HCT116 (cell line): ENCODE results near the gene HLA-DPA1. TPM values are rescaled to one million over a fixed set of nuclear protein-coding genes. Genes with fewer than 3 reads are reported as not detected.
A peak's percentile ranks its signal among the peaks of the same experiment; 100 is the strongest.

Experiments
- ATAC-seq: fragments of 200-7000 bp; cut with Tn5 transposase; 2 replicates; pipeline ENCODE4 v1.9.1; 2020; ENCODE audit warnings: mild to moderate bottlenecking, moderate library complexity
- Bru-seq: library from RNA; stranded (reverse); fragments of 400-500 nt; gene quantifications from one replicate; lab custom pipeline; 2021; lab: Mats Ljungman, UMichigan
- BruChase-seq, 2 experiments: library from RNA; stranded (reverse); fragments of 400-500 nt; gene quantifications; one replicate each; lab custom pipeline; 2021; lab: Mats Ljungman, UMichigan
- BruUV-seq: library from RNA; stranded (reverse); fragments of 400-500 nt; replicated peaks from 2 replicates; lab custom pipeline; 2021; lab: Mats Ljungman, UMichigan
- CTCF ChIA-PET: fragments of 300-600 bp; sonication (Branson Sonifier 250); formaldehyde crosslinking; loops from one replicate; lab custom pipeline; 2021; ENCODE audit warnings: antibody characterized with exemption; lab: Charles Lee
- POLR2A ChIA-PET: fragments of 300-600, 350-600 bp; sonication (Branson Sonifier 250); formaldehyde crosslinking; loops from one replicate; lab custom pipeline; 2021; ENCODE audit warnings: antibody characterized with exemption; lab: Charles Lee
- RAD21 ChIA-PET, 2 experiments: fragments of 300-600 bp; sonication (Branson Sonifier 250); formaldehyde crosslinking; loops; one replicate each; lab custom pipeline; 2023; ENCODE audit warnings: low total read pairs in 2 of 2; ENCODE audit not compliant: uncharacterized antibody in 2 of 2, unreplicated experiment in 2 of 2, low non-redundant PET in 1 of 2; lab: Charles Lee
- DNase-seq: peaks from one replicate; pipeline ENCODE4 v3.0.0-alpha.2; 2010; ENCODE audit warnings: low read depth, low spot score
- H2AFZ ChIP-seq: fragments of 200-600 bp; shearing (Covaris generic), sonication (generic); 2 replicates; pipeline ENCODE4 v1.6.1; 2017; ENCODE audit warnings: low read depth, mixed run types, mixed read lengths, antibody characterized with exemption, low read length; ENCODE audit not compliant: poor library complexity, severe bottlenecking
- H3K27ac ChIP-seq: 2 replicates; pipeline ENCODE4 v1.5.1; 2012; ENCODE audit warnings: low read depth, low read length
- H3K27me3 ChIP-seq: fragments of 200-600 bp; sonication (generic); 2 replicates; pipeline ENCODE4 v1.6.1; 2016; ENCODE audit warnings: mixed run types, low read length, mixed read lengths; ENCODE audit not compliant: insufficient read depth
- H3K36me3 ChIP-seq, 2 experiments: fragments of 200-500 bp in 1 of 2; fragments of 200-600 bp in 1 of 2; sonication (Bioruptor generic) in 1 of 2; sonication (generic) in 1 of 2; 2 replicates each; pipeline versions ENCODE4 v1.5.1 to v1.6.1; 2014 to 2016; ENCODE audit warnings: low read length in 2 of 2, inconsistent platforms in 1 of 2, mixed read lengths in 1 of 2, mixed run types in 1 of 2; ENCODE audit not compliant: insufficient read depth in 2 of 2, control insufficient read depth in 1 of 2
- H3K4me1 ChIP-seq, 2 experiments: fragments of 200-600 bp in 1 of 2; sonication (generic) in 1 of 2; 2 replicates each; pipeline versions ENCODE4 v1.5.1 to v1.6.1; 2012 to 2017; ENCODE audit warnings: low read length in 2 of 2, inconsistent platforms in 1 of 2, mild to moderate bottlenecking in 1 of 2, mixed read lengths in 1 of 2, mixed run types in 1 of 2, moderate library complexity in 1 of 2; ENCODE audit not compliant: insufficient read depth in 2 of 2, control insufficient read depth in 1 of 2
- H3K4me2 ChIP-seq: fragments of 200-600 bp; sonication (generic); 2 replicates; pipeline ENCODE4 v1.6.1; 2017; ENCODE audit warnings: mixed run types, low read length, mixed read lengths
- H3K4me3 ChIP-seq, 2 experiments: fragments of 200-600 bp in 1 of 2; sonication (generic) in 1 of 2; replicated peaks in 1 of 2; 2 replicates each; pipeline ENCODE4 v1.5.1; 2011 to 2016; ENCODE audit warnings: low read length in 2 of 2, control low read depth in 1 of 2, low read depth in 1 of 2, mild to moderate bottlenecking in 1 of 2, mixed read lengths in 1 of 2, mixed run types in 1 of 2
- H3K79me2 ChIP-seq: fragments of 200-600 bp; sonication (generic); 2 replicates; pipeline ENCODE4 v1.6.1; 2017; ENCODE audit warnings: mild to moderate bottlenecking, mixed run types, low read length, moderate library complexity, mixed read lengths; ENCODE audit not compliant: insufficient read depth
- H3K9ac ChIP-seq: fragments of 200-600 bp; sonication (generic); 2 replicates; pipeline ENCODE4 v1.6.1; 2016; ENCODE audit warnings: low read length, mixed read lengths
- H3K9me2 ChIP-seq: fragments of 200-600 bp; sonication (generic), shearing (Covaris generic); 2 replicates; pipeline ENCODE4 v1.6.1; 2017; ENCODE audit warnings: mixed run types, mild to moderate bottlenecking, moderate library complexity; ENCODE audit not compliant: insufficient read depth
- H3K9me3 ChIP-seq, 2 experiments: fragments of 200-500 bp in 1 of 2; fragments of 200-600 bp in 1 of 2; sonication (Bioruptor generic) in 1 of 2; sonication (generic) in 1 of 2; 2 replicates each; pipeline ENCODE4 v1.6.1; 2014 to 2017; ENCODE audit warnings: low read length in 2 of 2, mixed read lengths in 2 of 2, inconsistent platforms in 1 of 2, low read depth in 1 of 2, mild to moderate bottlenecking in 1 of 2, mixed run types in 1 of 2, moderate library complexity in 1 of 2; ENCODE audit not compliant: control insufficient read depth in 1 of 2, insufficient read depth in 1 of 2
- H4K20me1 ChIP-seq: fragments of 200-600 bp; sonication (generic), shearing (Covaris generic); 2 replicates; pipeline ENCODE4 v1.6.1; 2017; ENCODE audit warnings: mixed run types, mild to moderate bottlenecking, moderate library complexity; ENCODE audit not compliant: insufficient read depth
- CTCF ChIP-seq, 3 experiments: fragments of 200-600 bp in 1 of 3; sonication (generic) in 1 of 3; IDR thresholded peaks in 2 of 3; conservative IDR thresholded peaks in 1 of 3; 2 replicates each; pipeline ENCODE4 v1.5.1; 2012 to 2017; ENCODE audit warnings: low read depth in 2 of 3, low read length in 2 of 3, antibody characterized with exemption in 1 of 3, borderline replicate concordance in 1 of 3, control low read depth in 1 of 3, mild to moderate bottlenecking in 1 of 3, mixed read lengths in 1 of 3, mixed run types in 1 of 3, moderate library complexity in 1 of 3; ENCODE audit not compliant: insufficient read depth in 1 of 3
- ELF1 ChIP-seq: IDR thresholded peaks from 2 replicates; pipeline ENCODE4 v1.6.1; 2012; ENCODE audit warnings: low read depth, borderline replicate concordance
- EZH2 ChIP-seq: fragments of 200-600 bp; sonication (generic); IDR thresholded peaks from 2 replicates; pipeline ENCODE4 v1.6.1; 2017; ENCODE audit warnings: antibody characterized with exemption, mixed run types
- EZH2phosphoT487 ChIP-seq: fragments of 200-600 bp; IDR thresholded peaks from 2 replicates; pipeline ENCODE4 v1.6.1; 2018; ENCODE audit warnings: antibody characterized with exemption, borderline replicate concordance
- JUND ChIP-seq: IDR thresholded peaks from 2 replicates; pipeline ENCODE4 v1.6.1; 2012
- MAX ChIP-seq: IDR thresholded peaks from 2 replicates; pipeline ENCODE4 v1.6.1; 2012
- TCF7L2 ChIP-seq: IDR thresholded peaks from 2 replicates; pipeline ENCODE4 v1.7.0; 2011; ENCODE audit warnings: borderline replicate concordance, inconsistent platforms; ENCODE audit not compliant: insufficient read depth, insufficient read length; ENCODE audit errors: extremely low read depth
- ZNF274 ChIP-seq: fragments of 200-500 bp; sonication (Bioruptor generic); IDR thresholded peaks from 2 replicates; pipeline ENCODE4 v1.6.1; 2014; ENCODE audit warnings: mild to moderate bottlenecking, low read depth, low read length, inconsistent platforms
- intact Hi-C: fragments of 100-400 bp; cut with micrococcal nuclease; formaldehyde crosslinking; loops from 2 replicates; pipeline ENCODE4 v1.10.0; 2022
- long read RNA-seq: library from polyadenylated mRNA; unstranded; transcript quantifications from one replicate; pipeline ENCODE4 v2.0.0, GENCODE V29; 2021; ENCODE audit not compliant: unreplicated experiment
- polyA plus RNA-seq: library from polyadenylated mRNA; unstranded; fragments of >200 nt; gene quantifications from 2 replicates; pipeline ENCODE4 v1.2.1, GENCODE V29; 2012; ENCODE audit warnings: missing spikeins
- total RNA-seq: library from RNA; stranded (reverse); gene quantifications from one replicate; pipeline ENCODE4 v1.2.1, GENCODE V29; 2021; ENCODE audit not compliant: unreplicated experiment

HLA-DPA1 gene
- total RNA-seq: 0.89 TPM
- 1.1 and 1.6 TPM in 2 replicates for polyA plus RNA-seq
- Bru-seq, nascent RNA: percentile 12 among the genes with signal in this experiment
- BruChase-seq, experiment 1, labeled RNA remaining after a 6-hour chase: percentile 18 among the genes with signal in this experiment
- percentile 12 among the genes with signal in this experiment for BruChase-seq, experiment 2, labeled RNA remaining after a 2-hour chase
- long read RNA-seq, partial matches to known transcripts: 2 of 2 reads
- long read RNA-seq, other reads (novel, unspliced or antisense): 0 of 2 reads

GRCh38 chr6:33073431-33073871 is at the start of gene HLA-DPA1:
Gene HLA-DPA1, minus strand, starts transcription at chr6:33073649.
- H3K4me2 ChIP-seq: no peak within 1 kb of the TSS
- no peaks in the 10 kb centered on the region for H3K36me3 ChIP-seq
- H3K27me3 ChIP-seq: no peaks in the 10 kb centered on the region
- H3K9me3 ChIP-seq: no peaks in the 10 kb centered on the region
- peaks cover 0 to 6% of the 10 kb centered on the region in 2 experiments; a peak in 1 of 4 replicates for H3K4me1 ChIP-seq
- ChIA-PET CTCF (interaction anchor here (0.6 to 1.1 kb wide), 2 partner anchors 16 to 59 kb away, joined by 3 read pairs; no protein-coding TSS in a partner anchor), RAD21 (no interaction called here), POLR2A (no interaction called here)
- peak; percentile 65 for ATAC-seq
- H3K9me2 ChIP-seq: no peaks in the 10 kb centered on the region
- H3K27ac ChIP-seq: no peak within 1 kb of the TSS
- no peak within 1 kb of the TSS for H3K4me3 ChIP-seq
- H2AFZ ChIP-seq: peak within 1 kb of the TSS; percentile 18
- BruUV-seq: no TSS peak
- H3K79me2 ChIP-seq: no peaks in the 10 kb centered on the region
- no peak within 1 kb of the TSS for H3K9ac ChIP-seq
- TF ChIP-seq ZNF274 (no peak), CTCF (IDR thresholded peaks at IDR 0.05 in 2 of 3, conservative IDR thresholded peaks at IDR 0.05 in 1 of 3; ENCODE audit: borderline replicate concordance in 1 of 3, insufficient read depth in 1 of 3, low read depth in 2 of 3, low read length in 2 of 3) (no peak), ELF1 (no peak)
- DNase-seq: peak; percentile 8
- intact Hi-C loops: no loop called here
- H4K20me1 ChIP-seq: no peaks in the 10 kb centered on the region

GRCh38 chr6:33123181-33123580 is 49.7 kb upstream of the HLA-DPA1 start:
- CTCF ChIA-PET: interaction anchor here (3.9 kb wide), 1 partner anchor 124 kb away, joined by 49 read pairs; no protein-coding TSS in a partner anchor
- H3K9ac ChIP-seq: no peak overlapping the region; the same call in 1 of the 2 replicates
- no peak for TF ChIP-seq TCF7L2
- no peak for TF ChIP-seq JUND
- no peak for TF ChIP-seq EZH2phosphoT487
- TF ChIP-seq EZH2: no peak
- no peak for TF ChIP-seq MAX
- TF ChIP-seq, all 23 proteins: peak for 0
- H3K4me2 ChIP-seq: peak overlapping the region; percentile 70
- intact Hi-C loops: loop anchor here (1.0 kb wide), 3 partner anchors 25 to 125 kb away; partner anchors contain the start of genes RXRB and SLC39A7
- no peaks in the 10 kb centered on the region for H3K9me2 ChIP-seq
- ChIA-PET RAD21 (no interaction called here), POLR2A (no interaction called here)
- H2AFZ ChIP-seq: peak overlapping the region; percentile 95
- H3K36me3 ChIP-seq: no peaks in the 10 kb centered on the region
- H3K27me3 ChIP-seq: no peaks in the 10 kb centered on the region
- H3K79me2 ChIP-seq: no peaks in the 10 kb centered on the region
- no peak overlapping the region for H3K27ac ChIP-seq
- H3K4me1 ChIP-seq: peaks cover 0 to 8% of the 10 kb centered on the region in 2 experiments; a peak in 1 of 4 replicates
- DNase-seq: no peak
- no peaks in the 10 kb centered on the region for H3K9me3 ChIP-seq
- ATAC-seq: no peak
- no peaks in the 10 kb centered on the region for H4K20me1 ChIP-seq
- peak overlapping the region in 1 of 2 experiments; percentile 33; a peak in 2 of 4 replicates for H3K4me3 ChIP-seq
- no TSS peak for BruUV-seq
